IPS-20b (cell line): ENCODE results near the gene EIF3D.
A peak's percentile ranks its signal among the peaks of the same experiment; 100 is the strongest.
"Not testable (repeated sequence)": the region's sequence is repeated elsewhere in the genome, so short reads cannot be mapped to it uniquely, and the experiment has no call there.

Experiments
- H3K27ac ChIP-seq: one replicate; pipeline ENCODE4 v1.5.1; 2013; ENCODE audit warnings: low read length
- H3K27me3 ChIP-seq: 2 replicates; pipeline ENCODE4 v1.6.1; 2013; ENCODE audit warnings: mild to moderate bottlenecking, low read length, inconsistent platforms; ENCODE audit not compliant: insufficient read depth
- H3K36me3 ChIP-seq: 2 replicates; pipeline ENCODE4 v1.6.1; 2013; ENCODE audit warnings: low read depth, mild to moderate bottlenecking, inconsistent platforms, low read length, moderate library complexity; ENCODE audit not compliant: insufficient read depth
- H3K4me1 ChIP-seq: 2 replicates; pipeline ENCODE4 v1.6.1; 2013; ENCODE audit warnings: mild to moderate bottlenecking, control low read depth, inconsistent platforms, low read length, moderate library complexity; ENCODE audit not compliant: insufficient read depth
- H3K4me3 ChIP-seq: 2 replicates; pipeline ENCODE4 v1.5.1; 2013; ENCODE audit warnings: mild to moderate bottlenecking, low read length, inconsistent platforms
- H3K9ac ChIP-seq: 2 replicates; pipeline ENCODE4 v1.6.1; 2013; ENCODE audit warnings: low read depth, mild to moderate bottlenecking, inconsistent platforms, low read length, moderate library complexity
- H3K9me3 ChIP-seq: 2 replicates; pipeline ENCODE4 v1.6.1; 2013; ENCODE audit warnings: mild to moderate bottlenecking, low read depth, low read length, inconsistent platforms; ENCODE audit not compliant: insufficient read depth

EIF3D gene

DNA sequence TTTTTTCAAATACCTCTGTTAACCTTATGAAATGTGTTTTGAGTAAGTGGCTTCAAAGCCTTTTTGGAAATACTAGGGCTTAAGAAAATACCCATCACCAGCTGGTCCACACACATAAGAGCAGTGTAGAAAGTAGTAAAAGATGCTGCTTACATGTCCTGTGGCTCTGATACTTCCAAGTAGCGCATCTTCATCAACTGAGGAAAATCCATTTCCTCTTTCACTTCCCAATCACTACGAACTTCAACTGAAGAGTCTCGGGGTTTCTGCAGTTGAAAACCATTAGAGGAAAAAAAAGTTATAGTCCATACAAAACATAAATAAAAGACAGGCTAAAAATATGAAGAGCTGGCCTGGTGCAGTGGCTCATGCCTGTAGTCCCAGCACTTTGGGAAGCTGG, 8.5 kb downstream of the EIF3D start:
- Histone ChIP-seq H3K36me3 (peaks cover 100% of the 10 kb centered on the region), H3K27me3 (no peaks in the 10 kb centered on the region), H3K9me3 (no peaks in the 10 kb centered on the region), H3K9ac (no peak overlapping the region), H3K4me3 (no peak overlapping the region), H3K4me1 (no peaks in the 10 kb centered on the region), H3K27ac (no peak overlapping the region)

DNA sequence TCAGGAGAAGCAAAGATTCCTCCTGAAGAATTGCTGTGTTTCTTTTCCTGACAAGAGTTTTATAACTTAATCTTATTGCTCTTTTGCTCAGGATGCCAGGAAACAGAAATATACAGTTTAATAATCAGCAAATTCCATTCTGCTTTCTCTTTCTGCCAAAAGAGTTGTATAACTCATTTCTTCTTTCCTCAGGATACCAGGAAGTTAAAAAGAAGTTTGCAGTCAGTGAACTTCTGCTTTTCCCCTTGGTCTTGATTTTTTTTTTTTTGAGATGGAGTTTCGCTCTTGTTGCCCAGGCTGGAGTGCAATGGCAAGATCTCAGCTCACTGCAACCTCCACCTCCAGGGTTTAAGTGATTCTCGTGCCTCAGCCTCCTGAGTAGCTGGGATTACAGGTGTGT, 9.1 kb downstream of the EIF3D start:
- H3K9ac ChIP-seq, H3K27me3 ChIP-seq: not testable (repeated sequence)
- H3K36me3 ChIP-seq = peaks cover 100% of the 10 kb centered on the region

DNA sequence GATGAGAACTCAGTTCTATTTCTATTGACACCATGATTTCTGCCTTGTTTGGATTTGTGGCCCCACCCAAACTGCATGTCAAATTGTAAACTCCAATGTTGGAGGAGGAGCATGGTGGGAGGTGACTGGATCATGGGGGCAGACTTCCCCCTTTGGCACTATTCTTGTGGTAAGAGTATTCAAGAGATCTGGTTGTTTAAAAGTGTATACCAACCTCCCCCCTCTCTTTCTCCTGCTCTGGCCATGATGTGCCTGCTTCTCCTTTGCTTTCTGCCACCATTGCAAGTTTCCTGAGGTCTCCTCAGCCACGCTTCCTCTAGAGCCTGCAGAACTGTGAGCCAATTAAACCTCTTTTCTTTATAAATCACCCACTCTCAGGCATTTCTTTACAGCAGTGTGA, 14.2 kb downstream of the EIF3D start:
- Histone ChIP-seq H3K4me3 (no peak overlapping the region), H3K27me3 (no peaks in the 10 kb centered on the region), H3K9me3 (no peaks in the 10 kb centered on the region), H3K9ac (no peak overlapping the region), H3K36me3 (peaks cover 97% of the 10 kb centered on the region), H3K4me1 (no peaks in the 10 kb centered on the region), H3K27ac (no peak overlapping the region)

More for the DNA sequence above, 9.1 kb downstream of the EIF3D start:
- not testable (repeated sequence) for H3K4me3 ChIP-seq, H3K27ac ChIP-seq, H3K9me3 ChIP-seq, H3K4me1 ChIP-seq

DNA sequence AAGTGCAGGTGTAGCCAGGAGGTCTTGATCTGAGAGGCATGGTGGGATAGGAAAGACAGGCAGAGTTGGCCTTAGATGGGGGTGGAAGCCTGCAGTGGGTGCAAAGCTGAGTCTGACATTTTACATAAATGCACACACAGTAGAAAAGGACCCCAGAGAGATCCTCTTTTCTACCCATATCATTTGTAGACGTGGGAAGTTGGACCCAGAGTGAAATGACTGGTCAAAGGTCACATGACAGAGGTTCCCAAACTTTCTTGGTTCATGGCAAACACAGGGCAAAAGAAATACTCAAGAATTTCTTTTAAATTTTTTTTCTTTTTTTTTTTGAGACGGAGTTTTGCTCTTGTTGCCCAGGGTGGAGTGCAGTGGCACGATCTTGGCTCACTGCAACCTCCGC, 16.0 kb downstream of the EIF3D start:
- Histone ChIP-seq H3K36me3 (peaks cover 81% of the 10 kb centered on the region), H3K27ac (no peak overlapping the region), H3K4me3 (no peak overlapping the region), H3K9me3 (no peaks in the 10 kb centered on the region), H3K4me1 (no peaks in the 10 kb centered on the region), H3K9ac (no peak overlapping the region), H3K27me3 (no peaks in the 10 kb centered on the region; the same call in 1 of the 2 replicates)

DNA sequence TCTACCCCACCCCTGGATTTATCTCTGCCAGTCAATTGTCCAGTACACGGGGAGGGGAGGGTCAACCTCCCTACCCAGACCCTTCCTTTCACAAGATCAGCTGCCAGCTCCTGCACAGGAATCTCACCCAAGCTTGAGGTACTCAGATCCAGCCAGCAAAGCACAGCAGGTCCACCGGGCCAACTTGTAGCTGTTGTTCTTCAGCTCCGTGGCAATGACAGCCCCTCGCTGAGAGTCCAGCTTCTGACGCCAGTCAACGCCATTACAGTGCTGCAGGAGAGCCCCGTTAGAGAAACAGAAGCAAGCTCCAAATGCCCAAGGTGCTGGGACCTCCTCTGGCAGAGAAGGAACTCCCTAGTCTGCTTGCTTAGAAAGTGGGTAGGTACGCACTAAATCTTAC, 16.6 kb downstream of the EIF3D start:
- no peaks in the 10 kb centered on the region for H3K9me3 ChIP-seq
- no peak overlapping the region for H3K9ac ChIP-seq
- peaks cover under 1% of the 10 kb centered on the region; the same call in 1 of the 2 replicates for H3K4me1 ChIP-seq
- H3K27me3 ChIP-seq = peaks cover 6% of the 10 kb centered on the region; the same call in 1 of the 2 replicates
- H3K36me3 ChIP-seq = peaks cover 75% of the 10 kb centered on the region
- H3K4me3 ChIP-seq = no peak overlapping the region
- H3K27ac ChIP-seq = no peak overlapping the region

DNA sequence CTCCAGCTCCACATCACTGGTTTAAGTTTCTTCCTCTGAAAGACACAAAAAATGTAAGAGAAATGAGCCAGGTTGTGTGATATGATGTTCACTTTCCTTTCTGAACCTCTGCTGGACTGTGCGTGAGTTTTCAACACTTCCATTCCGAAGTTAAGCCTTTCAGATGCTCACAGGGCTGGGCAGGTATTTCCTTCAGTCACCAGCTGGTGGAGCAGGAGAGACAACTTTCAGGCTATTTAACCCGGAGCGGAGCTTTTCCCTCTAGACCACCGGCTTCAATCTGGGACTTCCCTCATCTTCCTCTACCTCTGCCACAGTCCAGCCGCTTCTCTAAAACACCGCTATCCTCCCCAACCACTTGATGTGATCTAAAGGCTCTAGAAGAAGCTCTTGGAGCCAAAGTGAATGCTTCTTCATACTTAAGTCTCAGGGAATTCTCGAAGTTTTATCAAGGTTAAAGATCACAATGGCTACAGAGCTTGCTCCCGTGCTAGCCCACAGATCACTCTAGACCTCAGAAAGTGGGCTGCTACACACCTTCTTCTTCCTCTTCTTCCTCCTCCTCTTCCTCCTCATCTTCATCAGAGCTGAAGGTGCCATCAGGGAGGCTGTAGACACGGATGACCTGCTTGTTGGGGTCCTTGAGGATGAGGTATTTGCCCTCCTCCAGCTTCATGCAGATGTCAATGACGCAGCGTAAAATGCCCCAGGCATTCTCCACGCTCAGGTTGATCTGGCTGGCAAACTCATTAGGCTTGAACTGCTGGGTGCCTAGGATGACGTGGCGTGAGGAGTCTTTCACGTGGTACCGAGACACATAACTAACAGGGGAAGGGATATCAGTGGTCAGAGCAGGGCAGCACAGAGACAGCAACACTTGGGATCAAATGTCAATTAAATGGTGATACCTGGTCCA, 17.7 kb downstream of the EIF3D start:
- no peak overlapping the region for H3K27ac ChIP-seq
- H3K9ac ChIP-seq = no peak overlapping the region
- peaks cover 64% of the 10 kb centered on the region for H3K36me3 ChIP-seq

DNA sequence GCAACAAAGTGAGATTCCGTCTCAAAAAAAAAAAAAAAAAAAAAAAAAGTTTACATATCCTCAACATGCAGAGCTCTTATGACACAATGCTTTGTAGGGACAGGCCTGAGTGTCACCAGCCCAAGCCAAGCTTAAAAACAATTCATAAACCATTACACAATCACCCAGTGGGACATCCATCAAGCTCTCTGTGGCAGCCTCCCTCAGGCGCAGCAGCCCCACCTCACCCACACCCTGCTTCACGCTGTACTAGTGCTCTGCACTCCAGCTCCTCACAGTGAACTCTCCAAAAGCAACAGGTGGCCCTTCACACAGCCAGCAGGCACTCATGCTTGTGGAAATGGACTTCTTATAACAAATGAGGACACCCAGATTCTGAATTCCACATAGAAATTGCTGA, 18.6 kb downstream of the EIF3D start:
- Histone ChIP-seq H3K36me3 (peaks cover 55% of the 10 kb centered on the region), H3K4me3 (no peak overlapping the region), H3K27ac (no peak overlapping the region), H3K27me3 (peaks cover 8% of the 10 kb centered on the region; the same call in 1 of the 2 replicates), H3K4me1 (peaks cover 3% of the 10 kb centered on the region; the same call in 1 of the 2 replicates), H3K9me3 (no peaks in the 10 kb centered on the region), H3K9ac (no peak overlapping the region)

More for the DNA sequence above, 17.7 kb downstream of the EIF3D start:
- peaks cover 8% of the 10 kb centered on the region; the same call in 1 of the 2 replicates for H3K27me3 ChIP-seq
- no peak overlapping the region for H3K4me3 ChIP-seq
- peaks cover 3% of the 10 kb centered on the region; the same call in 1 of the 2 replicates for H3K4me1 ChIP-seq
- no peaks in the 10 kb centered on the region for H3K9me3 ChIP-seq

DNA sequence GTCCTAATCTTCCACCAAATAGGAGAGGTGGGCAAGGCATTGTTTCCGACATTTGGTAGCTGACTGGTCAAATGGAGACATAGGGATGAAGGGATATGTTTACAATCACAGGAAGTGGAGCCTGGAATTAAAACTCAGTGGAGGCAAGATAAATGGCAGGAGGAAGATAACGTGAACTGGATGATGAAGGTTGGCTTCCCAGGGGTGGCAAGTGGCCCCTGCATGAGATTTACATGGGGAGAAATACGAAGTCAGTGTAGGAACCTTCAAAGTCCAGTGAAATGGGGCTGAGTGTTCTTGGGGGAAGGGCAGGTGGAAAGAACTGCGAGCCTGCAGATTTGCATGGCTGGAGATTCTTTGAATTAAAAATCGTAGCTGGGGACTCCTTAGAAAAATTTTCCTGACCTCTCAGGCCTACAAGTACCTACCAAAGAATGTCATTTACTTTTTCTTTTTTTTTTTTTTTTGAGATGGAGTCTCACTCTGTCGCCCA, 21.4 kb downstream of the EIF3D start:
- H3K36me3 ChIP-seq = peaks cover 38% of the 10 kb centered on the region
- H3K9ac ChIP-seq = peak overlapping the region; percentile 63; the same call in 1 of the 2 replicates

DNA sequence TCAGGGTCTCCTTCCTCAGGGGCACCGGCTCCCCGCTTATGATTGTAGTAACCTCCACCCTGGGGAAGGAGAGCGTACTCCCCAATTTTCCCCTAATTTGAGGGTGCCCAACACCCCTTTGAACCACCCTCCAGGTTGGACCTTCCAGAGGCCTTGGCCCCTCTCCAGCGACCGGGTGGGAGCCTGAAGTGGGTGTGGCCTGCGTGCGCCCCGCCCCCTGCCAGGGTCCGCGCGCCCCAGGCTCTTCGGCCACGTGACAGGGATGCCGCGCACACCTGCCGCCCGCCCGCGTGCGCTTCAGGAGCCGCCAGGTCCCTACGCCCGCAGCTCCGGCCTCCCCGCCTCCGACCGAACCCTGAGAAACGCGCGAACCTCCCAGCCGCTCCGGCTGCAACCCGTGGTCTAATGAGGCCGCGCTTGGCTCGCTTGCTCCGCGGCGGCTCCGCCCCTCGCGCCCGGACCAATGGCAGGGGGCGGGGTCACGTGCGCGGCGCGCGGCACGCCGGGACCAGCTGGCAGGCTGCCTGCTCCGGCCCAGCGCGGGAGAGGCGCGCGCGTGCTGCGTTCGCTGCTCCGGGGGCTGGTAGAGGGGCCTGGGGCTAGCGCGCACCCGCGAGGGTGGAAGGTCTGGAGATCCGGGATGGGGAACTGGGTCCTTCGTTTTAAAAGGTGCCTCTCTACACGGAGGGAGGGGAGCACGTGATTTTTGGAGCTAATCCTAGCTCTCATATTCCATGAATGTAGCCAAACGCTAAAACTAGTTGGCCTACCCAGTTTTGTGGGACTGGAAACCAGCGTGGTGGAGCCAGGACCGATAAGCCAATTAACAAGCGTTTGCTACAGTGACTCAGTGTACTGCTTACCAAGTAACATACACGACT, 22.1 kb downstream of the EIF3D start, which contains the start of gene FOXRED2:
Gene FOXRED2, minus strand, starts transcription at position 404 of the 881 bp plus-strand sequence. CDS start 618 bp downstream, outside the sequence.
- H3K9ac ChIP-seq = peak within 1 kb of the TSS; percentile 69; the same call in 1 of the 2 replicates
- peaks cover 31% of the 10 kb centered on the region for H3K36me3 ChIP-seq
- H3K9me3 ChIP-seq = no peaks in the 10 kb centered on the region
- H3K27me3 ChIP-seq = peaks cover 8% of the 10 kb centered on the region; the same call in 1 of the 2 replicates
- no peak within 1 kb of the TSS for H3K27ac ChIP-seq
- H3K4me1 ChIP-seq = peaks cover 3% of the 10 kb centered on the region; the same call in 1 of the 2 replicates
- peak within 1 kb of the TSS; percentile 56; the same call in 1 of the 2 replicates for H3K4me3 ChIP-seq

More for the DNA sequence above, 21.4 kb downstream of the EIF3D start:
- Histone ChIP-seq H3K4me1 (peaks cover 3% of the 10 kb centered on the region; the same call in 1 of the 2 replicates), H3K9me3 (no peaks in the 10 kb centered on the region), H3K4me3 (peak overlapping the region; percentile 56; the same call in 1 of the 2 replicates), H3K27me3 (peaks cover 8% of the 10 kb centered on the region; the same call in 1 of the 2 replicates), H3K27ac (no peak overlapping the region)

DNA sequence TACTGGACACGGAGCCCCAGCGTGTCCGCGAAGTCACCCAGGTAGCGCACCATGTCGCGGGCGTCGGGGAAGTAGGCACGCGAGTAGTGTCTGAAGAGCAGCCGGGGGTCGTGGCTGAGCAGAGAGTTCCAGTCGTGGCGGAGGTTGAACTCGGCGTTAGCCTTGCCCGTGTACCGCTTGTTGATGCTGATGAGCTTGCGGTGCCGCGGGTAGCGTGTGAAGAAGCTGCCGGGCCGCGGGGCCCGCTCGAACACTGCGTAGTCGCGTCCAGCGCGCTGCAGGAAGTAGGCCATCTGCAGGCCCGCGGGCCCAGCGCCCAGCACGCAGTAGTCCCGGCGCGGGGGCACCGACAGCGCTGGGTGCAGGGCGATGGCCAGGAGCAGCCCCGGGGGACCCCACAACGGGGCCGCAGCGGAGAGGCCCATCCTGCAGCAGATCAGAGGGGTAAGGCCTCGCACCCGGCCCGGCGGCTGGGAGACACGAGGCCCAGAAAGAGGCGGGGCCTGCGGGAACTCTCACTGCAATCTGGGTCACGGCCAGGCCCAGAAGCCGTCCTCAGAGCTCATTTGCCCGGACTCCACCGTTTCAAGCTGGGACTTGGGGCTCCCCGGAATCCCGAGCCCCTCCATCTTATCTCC, 22.8 kb downstream of the EIF3D start:
- Histone ChIP-seq H3K27ac (no peak overlapping the region), H3K9ac (peak overlapping the region; percentile 69; the same call in 1 of the 2 replicates), H3K27me3 (peaks cover 8% of the 10 kb centered on the region; the same call in 1 of the 2 replicates), H3K36me3 (peaks cover 25% of the 10 kb centered on the region), H3K4me1 (peaks cover 3% of the 10 kb centered on the region; the same call in 1 of the 2 replicates), H3K4me3 (peak overlapping the region; percentile 56; the same call in 1 of the 2 replicates), H3K9me3 (no peaks in the 10 kb centered on the region)
